Keratinocyte (primary cell): ENCODE results near the gene CALML3. TPM values are rescaled to one million over a fixed set of nuclear protein-coding genes. Genes with fewer than 3 reads are reported as not detected.

ENCODE experiments used
- DNase-seq: peaks from one replicate; pipeline ENCODE4 v3.0.0-alpha.2; 2011; ENCODE audit warnings: low read depth, missing footprints, low spot score
- FAIRE-seq: peaks from 2 replicates; lab custom pipeline; 2011; peaks lifted over from hg19 to GRCh38; lab: Jason Lieb, UNC
- H2AFZ ChIP-seq: 2 replicates; pipeline ENCODE4 v1.6.0; 2012; ENCODE audit warnings: low read length, control low read depth, inconsistent platforms; ENCODE audit not compliant: control insufficient read depth
- H3K27ac ChIP-seq: 2 replicates; pipeline ENCODE4 v1.5.1; 2011; ENCODE audit warnings: low read length; ENCODE audit not compliant: control insufficient read depth, insufficient read depth
- H3K27me3 ChIP-seq: 3 replicates; pipeline ENCODE4 v1.6.0; 2011; ENCODE audit warnings: low read length; ENCODE audit not compliant: control insufficient read depth, insufficient read depth; ENCODE audit errors: extremely low read depth
- H3K36me3 ChIP-seq, 2 experiments: 2 replicates in 1 of 2; 3 replicates in 1 of 2; pipeline ENCODE4 v1.5.1; 2011; ENCODE audit warnings: low read length in 2 of 2, mild to moderate bottlenecking in 1 of 2; ENCODE audit not compliant: control insufficient read depth in 2 of 2, insufficient read depth in 2 of 2; ENCODE audit errors: extremely low read depth in 1 of 2
- H3K4me1 ChIP-seq: 3 replicates; pipeline ENCODE4 v1.5.1; 2011; ENCODE audit warnings: low read length; ENCODE audit not compliant: control insufficient read depth, insufficient read depth; ENCODE audit errors: extremely low read depth
- H3K4me2 ChIP-seq: 3 replicates; pipeline ENCODE4 v1.6.0; 2011; ENCODE audit warnings: low read depth, low read length; ENCODE audit not compliant: control insufficient read depth, insufficient read depth; ENCODE audit errors: extremely low read depth
- H3K4me3 ChIP-seq, 3 experiments: fragments of 200-600 bp in 1 of 3; sonication (generic) in 1 of 3; 2 replicates in 2 of 3; 3 replicates in 1 of 3; pipeline ENCODE4 v1.5.1; 2011 to 2016; ENCODE audit warnings: low read length in 3 of 3, mild to moderate bottlenecking in 3 of 3, control low read depth in 2 of 3, inconsistent platforms in 1 of 3, low read depth in 1 of 3, mixed read lengths in 1 of 3, mixed run types in 1 of 3, moderate library complexity in 1 of 3; ENCODE audit not compliant: control insufficient read depth in 2 of 3, insufficient read depth in 2 of 3; ENCODE audit errors: extremely low read depth in 1 of 3
- H3K79me2 ChIP-seq: 2 replicates; pipeline ENCODE4 v1.6.0; 2012; ENCODE audit warnings: low read length; ENCODE audit not compliant: control insufficient read depth, insufficient read depth
- H3K9ac ChIP-seq: 3 replicates; pipeline ENCODE4 v1.6.0; 2011; ENCODE audit warnings: low read length; ENCODE audit not compliant: control insufficient read depth, insufficient read depth; ENCODE audit errors: extremely low read depth
- H3K9me1 ChIP-seq: 3 replicates; pipeline ENCODE4 v1.6.0; 2011; ENCODE audit warnings: low read length; ENCODE audit not compliant: control insufficient read depth, insufficient read depth; ENCODE audit errors: extremely low read depth
- H3K9me3 ChIP-seq: 2 replicates; pipeline ENCODE4 v1.5.1; 2012; ENCODE audit warnings: low read depth, low read length; ENCODE audit not compliant: control insufficient read depth
- H4K20me1 ChIP-seq: 3 replicates; pipeline ENCODE4 v1.6.0; 2011; ENCODE audit warnings: low read length; ENCODE audit not compliant: control insufficient read depth, insufficient read depth; ENCODE audit errors: extremely low read depth
- CTCF ChIP-seq, 3 experiments: IDR thresholded peaks in 1 of 3; conservative IDR thresholded peaks in 1 of 3; optimal IDR thresholded peaks in 1 of 3; 2 replicates in 2 of 3; 3 replicates in 1 of 3; pipeline versions ENCODE3 to v1.5.1; 2011; ENCODE audit warnings: low read length in 3 of 3, mild to moderate bottlenecking in 3 of 3, moderate library complexity in 2 of 3, control low read depth in 1 of 3, inconsistent platforms in 1 of 3; ENCODE audit not compliant: insufficient read depth in 2 of 3; ENCODE audit errors: extremely low read depth in 1 of 3
- EZH2 ChIP-seq: IDR thresholded peaks from one replicate; pipeline ENCODE4 v1.6.1; 2012; ENCODE audit warnings: inconsistent platforms, mild to moderate bottlenecking, low read length, moderate library complexity
- dilution Hi-C: fragments of 300-500 bp; cut with MboI; formaldehyde crosslinking; loops from one replicate; pipeline ENCODE4 v1.7.0; 2020; ENCODE audit warnings: low sequenced_read_pairs; ENCODE audit not compliant: extremely low pct_ligation_motif_present
- polyA plus RNA-seq, 5 experiments: library from polyadenylated mRNA; depleted of rRNA in 3 of 5; stranded (reverse) in 3 of 5; stranded (forward) in 1 of 5; unstranded in 1 of 5; fragments of >200 nt; gene quantifications; 1 replicate in 1 of 5; 2 replicates in 3 of 5; 3 replicates in 1 of 5; pipeline versions ENCODE4 v1.2.1 to v1.2.3, GENCODE V29; 2011 to 2012; ENCODE audit warnings: missing spikeins in 2 of 5, low read depth in 1 of 5, low replicate concordance in 1 of 5

The CALML3 gene
- polyA plus RNA-seq, 1 donor (not counting 4 experiments of a cell fraction or from before 2014, with no cell fraction given), result 7.6 TPM

- Histone ChIP-seq H3K4me1 (peaks cover 9% of the 10 kb centered on the region), H3K79me2 (no peaks in the 10 kb centered on the region), H4K20me1 (no peaks in the 10 kb centered on the region), H3K4me3 (no peak overlapping the region), H3K9me1 (no peaks in the 10 kb centered on the region), H3K9ac (no peak overlapping the region), H2AFZ (no peak overlapping the region), H3K4me2 (no peak overlapping the region), H3K9me3 (peaks cover 10% of the 10 kb centered on the region), H3K27ac (no peak overlapping the region), H3K27me3 (no peaks in the 10 kb centered on the region), H3K36me3 (no peaks in the 10 kb centered on the region)
- dilution Hi-C loops, result no loop called here
- no peak for FAIRE-seq
- no peak for TF ChIP-seq EZH2
- TF ChIP-seq CTCF (optimal IDR thresholded peaks at IDR 0.05 in 1 of 3, IDR thresholded peaks at IDR 0.05 in 1 of 3, conservative IDR thresholded peaks at IDR 0.05 in 1 of 3; ENCODE audit: extremely low read depth in 1 of 3, insufficient read depth in 2 of 3, low read length in 3 of 3), result no peak
- DNase-seq, result no peak
Observed at GRCh38 chr10:5482016-5482415, 42.7 kb upstream of the CALML3 start.

GRCh38 chr10:5484205-5484604 is 40.6 kb upstream of the CALML3 start:
- FAIRE-seq, result peak; percentile 98
- H2AFZ ChIP-seq, result no peak overlapping the region
- H3K9me3 ChIP-seq, result peaks cover 10% of the 10 kb centered on the region
- TF ChIP-seq EZH2 (no peak), CTCF (optimal IDR thresholded peaks at IDR 0.05 in 1 of 3, IDR thresholded peaks at IDR 0.05 in 1 of 3, conservative IDR thresholded peaks at IDR 0.05 in 1 of 3; ENCODE audit: extremely low read depth in 1 of 3, insufficient read depth in 2 of 3, low read length in 3 of 3) (no peak)
- dilution Hi-C loops, result no loop called here
- no peaks in the 10 kb centered on the region for H3K36me3 ChIP-seq
- no peaks in the 10 kb centered on the region for H3K27me3 ChIP-seq
- no peak overlapping the region for H3K9ac ChIP-seq
- H3K79me2 ChIP-seq, result no peaks in the 10 kb centered on the region
- H4K20me1 ChIP-seq, result no peaks in the 10 kb centered on the region
- H3K4me1 ChIP-seq, result peaks cover 25% of the 10 kb centered on the region
- H3K4me2 ChIP-seq, result peak overlapping the region; percentile 25
- H3K4me3 ChIP-seq, result no peak overlapping the region
- no peaks in the 10 kb centered on the region for H3K9me1 ChIP-seq
- H3K27ac ChIP-seq, result peak overlapping the region; percentile 56
- DNase-seq, result peak; percentile 93
